ENCODE results near the gene CCBE1. TPM values are rescaled to one million over a fixed set of nuclear protein-coding genes. Genes with fewer than 3 reads are reported as not detected.
A peak's percentile ranks its signal among the peaks of the same experiment; 100 is the strongest.
"Not testable (repeated sequence)": the region's sequence is repeated elsewhere in the genome, so short reads cannot be mapped to it uniquely, and the experiment has no call there.

CCBE1 gene
- total and polyA plus RNA-seq, 7 donors, result 0.23 to 61.1 (median 38.9) TPM

DNA sequence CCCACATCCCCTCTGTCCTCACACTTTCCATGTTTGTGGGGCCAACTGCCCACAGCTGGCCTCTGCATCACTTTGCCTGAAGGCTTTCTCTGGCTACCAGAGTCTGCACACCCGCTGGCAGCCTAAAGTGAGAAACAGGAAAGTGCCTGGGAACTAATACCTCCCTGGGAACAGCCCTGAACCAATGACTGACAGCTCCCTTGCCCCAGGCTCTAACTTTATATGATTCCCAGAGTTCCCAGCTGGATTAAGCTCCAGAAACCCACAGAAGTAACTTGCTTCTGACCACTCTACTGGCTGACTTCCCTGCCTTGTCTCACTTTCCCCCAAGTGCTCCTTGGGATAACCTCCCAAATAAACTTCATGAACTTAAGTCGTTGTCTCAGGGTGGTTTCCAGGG is 178.5 kb downstream of the CCBE1 start:
- H3K4me1 ChIP-seq, result peaks cover 0 to 43% (median 36%) of the 10 kb centered on the region in 4 donors
- H3K27me3 ChIP-seq, result no peaks in the 10 kb centered on the region
- no peaks in the 10 kb centered on the region for H3K36me3 ChIP-seq
- H3K27ac ChIP-seq, result no peak overlapping the region
- WGBS, 2 donors, result 54 to 70% methylated on average over 2 of the region's 2 CpGs
- no peak for DNase-seq
- intact Hi-C loops (cut with DNase I), result loop anchor here (5.0 kb wide), 1 partner anchor 44 kb away; no protein-coding TSS in a partner anchor
- TF ChIP-seq, protein P1, sequence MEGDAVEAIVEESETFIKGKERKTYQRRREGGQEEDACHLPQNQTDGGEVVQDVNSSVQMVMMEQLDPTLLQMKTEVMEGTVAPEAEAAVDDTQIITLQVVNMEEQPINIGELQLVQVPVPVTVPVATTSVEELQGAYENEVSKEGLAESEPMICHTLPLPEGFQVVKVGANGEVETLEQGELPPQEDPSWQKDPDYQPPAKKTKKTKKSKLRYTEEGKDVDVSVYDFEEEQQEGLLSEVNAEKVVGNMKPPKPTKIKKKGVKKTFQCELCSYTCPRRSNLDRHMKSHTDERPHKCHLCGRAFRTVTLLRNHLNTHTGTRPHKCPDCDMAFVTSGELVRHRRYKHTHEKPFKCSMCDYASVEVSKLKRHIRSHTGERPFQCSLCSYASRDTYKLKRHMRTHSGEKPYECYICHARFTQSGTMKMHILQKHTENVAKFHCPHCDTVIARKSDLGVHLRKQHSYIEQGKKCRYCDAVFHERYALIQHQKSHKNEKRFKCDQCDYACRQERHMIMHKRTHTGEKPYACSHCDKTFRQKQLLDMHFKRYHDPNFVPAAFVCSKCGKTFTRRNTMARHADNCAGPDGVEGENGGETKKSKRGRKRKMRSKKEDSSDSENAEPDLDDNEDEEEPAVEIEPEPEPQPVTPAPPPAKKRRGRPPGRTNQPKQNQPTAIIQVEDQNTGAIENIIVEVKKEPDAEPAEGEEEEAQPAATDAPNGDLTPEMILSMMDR (IDR thresholded peaks at IDR 0.05), result no peak
- TF ChIP-seq POLR2AphosphoS5 (IDR thresholded peaks at IDR 0.05) (no peak), POLR2A (IDR thresholded peaks at IDR 0.05) (no peak), EP300 (IDR thresholded peaks at IDR 0.05) (no peak)
- no peak overlapping the region for H3K4me3 ChIP-seq
- no peaks in the 10 kb centered on the region for H3K9me3 ChIP-seq

DNA sequence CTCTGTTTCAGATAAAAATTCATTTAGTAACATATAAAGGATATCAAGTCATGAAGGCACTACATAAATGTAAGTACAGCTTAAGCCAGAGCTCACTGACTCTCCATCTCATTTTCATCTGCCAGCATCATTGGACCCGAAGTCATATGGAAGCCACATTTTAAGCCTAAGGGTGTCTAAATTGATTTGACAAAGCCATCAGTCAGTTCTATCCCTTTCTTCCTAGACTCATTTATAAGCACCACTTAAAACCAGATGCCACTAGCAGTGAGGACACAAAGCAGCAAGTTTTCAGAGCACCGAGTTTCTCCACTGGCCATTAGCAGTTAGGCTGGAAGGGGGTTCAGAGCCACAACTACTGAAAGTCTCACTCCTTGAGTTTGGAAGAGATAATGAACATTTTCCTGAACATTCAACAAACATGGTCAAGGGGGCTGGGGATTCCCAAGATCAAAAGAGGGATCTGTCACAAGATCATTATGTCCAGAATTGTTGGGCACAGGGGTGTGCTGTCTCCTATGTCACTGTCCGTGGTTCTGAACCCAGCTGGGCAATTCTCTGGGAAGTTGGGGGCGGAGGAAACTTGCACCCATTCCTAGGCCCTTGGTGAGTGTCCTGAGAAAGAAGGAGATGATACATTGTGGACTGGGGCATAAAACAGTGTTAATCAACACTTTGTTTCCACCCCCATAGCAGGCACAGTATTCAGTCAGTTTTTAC is 179.6 kb downstream of the CCBE1 start:
- Histone ChIP-seq H3K27ac (peak overlapping the region in 3 of 4 donors; percentile 76 to 82 (median 82)), H3K9me3 (no peaks in the 10 kb centered on the region), H3K4me1 (peaks cover 0 to 54% (median 46%) of the 10 kb centered on the region in 4 donors), H3K27me3 (no peaks in the 10 kb centered on the region), H3K4me3 (no peak overlapping the region), H3K36me3 (no peaks in the 10 kb centered on the region)
- no peak for DNase-seq
- intact Hi-C loops (cut with DNase I), result loop anchor here (5.0 kb wide), 1 partner anchor 45 kb away; no protein-coding TSS in a partner anchor
- WGBS, 2 donors, result 71 to 75% methylated on average over 4 of the region's 4 CpGs
- TF ChIP-seq POLR2AphosphoS5 (IDR thresholded peaks at IDR 0.05) (no peak), POLR2A (IDR thresholded peaks at IDR 0.05) (no peak), EP300 (IDR thresholded peaks at IDR 0.05) (no peak)
- TF ChIP-seq, protein P1 (IDR thresholded peaks at IDR 0.05), result no peak

DNA sequence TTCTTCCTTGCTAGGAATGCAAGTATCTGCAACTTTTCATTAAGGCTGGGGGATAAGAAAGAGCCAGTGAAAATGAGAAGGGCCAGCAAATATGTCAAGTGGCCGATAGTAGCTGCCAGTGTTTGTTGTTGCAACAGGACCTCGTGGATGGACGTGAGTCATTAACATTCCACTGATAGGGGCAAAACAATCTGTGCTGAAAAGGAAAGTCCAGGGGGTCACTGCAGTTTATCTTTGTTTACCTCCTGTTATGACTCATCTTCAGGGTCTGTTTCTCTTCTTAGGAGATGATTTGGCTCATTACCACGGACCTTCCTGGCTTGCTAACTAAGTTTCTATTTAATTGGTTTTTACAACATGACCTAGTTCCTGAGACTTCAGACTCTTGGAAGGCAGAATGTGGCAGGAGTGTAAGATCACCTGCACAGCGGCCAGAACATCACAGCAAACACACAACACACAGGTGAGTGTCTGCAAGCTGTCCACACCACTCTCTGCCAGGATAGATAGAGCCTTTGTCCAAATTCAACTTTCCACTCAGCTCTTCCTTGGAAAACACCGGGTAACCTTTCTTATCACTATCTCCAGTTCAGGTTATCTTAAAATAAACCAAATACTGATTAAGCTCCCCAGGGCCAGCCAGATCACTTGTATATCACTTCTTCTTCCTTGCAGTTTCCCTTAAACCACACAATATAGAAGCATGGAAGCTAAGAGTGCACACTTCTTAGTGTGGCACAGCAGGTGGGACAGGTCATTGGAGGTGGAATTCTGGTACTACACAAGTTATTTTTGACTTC is 180.7 kb downstream of the CCBE1 start:
- TF ChIP-seq EP300 (IDR thresholded peaks at IDR 0.05) (peak in 3 of 4 donors; percentile 6 to 72 (median 56)), POLR2AphosphoS5 (IDR thresholded peaks at IDR 0.05) (peak; percentile 45 to 79 (median 76))
- TF ChIP-seq, protein P1 (IDR thresholded peaks at IDR 0.05), result no peak
- Histone ChIP-seq H3K9me3 (no peaks in the 10 kb centered on the region), H3K27ac (peak overlapping the region in 3 of 4 donors; percentile 76 to 82 (median 82)), H3K4me1 (peaks cover 0 to 65% (median 54%) of the 10 kb centered on the region in 4 donors), H3K36me3 (no peaks in the 10 kb centered on the region), H3K4me3 (no peak overlapping the region), H3K27me3 (no peaks in the 10 kb centered on the region)
- peak; percentile 79 for DNase-seq
- WGBS, 2 donors, result 2 to 12% methylated on average over 6 of the region's 6 CpGs
- intact Hi-C loops (cut with DNase I), result loop anchor here (5.0 kb wide), 1 partner anchor 46 kb away; no protein-coding TSS in a partner anchor

DNA sequence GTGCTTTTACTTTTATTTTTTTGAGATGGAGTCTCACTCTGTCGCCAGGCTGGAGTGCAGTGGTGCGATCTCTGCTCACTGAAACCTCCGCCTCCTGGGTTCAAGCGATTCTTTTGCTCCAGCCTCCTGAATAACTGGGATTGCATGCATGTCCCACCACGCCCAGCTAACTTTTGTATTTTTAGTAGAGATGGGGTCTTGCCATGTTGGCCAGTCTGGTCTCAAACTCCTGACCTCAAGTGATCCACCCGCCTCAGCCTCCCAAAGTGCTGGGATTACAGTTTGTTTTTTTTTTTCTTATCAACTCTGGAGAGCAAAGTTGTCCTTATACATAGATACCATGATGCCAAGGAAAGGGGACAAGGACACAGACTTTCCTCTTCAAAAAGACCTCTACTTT is 181.3 kb downstream of the CCBE1 start:
- not testable (repeated sequence) for H3K4me3 ChIP-seq, DNase-seq, H3K36me3 ChIP-seq, H3K27me3 ChIP-seq, H3K9me3 ChIP-seq
- Histone ChIP-seq H3K4me1 (peaks cover 0 to 71% (median 59%) of the 10 kb centered on the region in 4 donors), H3K27ac (peak overlapping the region in 3 of 4 donors; percentile 76 to 82 (median 82))
- WGBS, 2 donors, result 81 to 86% methylated on average over 6 of the region's 6 CpGs
- intact Hi-C loops (cut with DNase I), result loop anchor here (5.0 kb wide), 1 partner anchor 46 kb away; no protein-coding TSS in a partner anchor

DNA sequence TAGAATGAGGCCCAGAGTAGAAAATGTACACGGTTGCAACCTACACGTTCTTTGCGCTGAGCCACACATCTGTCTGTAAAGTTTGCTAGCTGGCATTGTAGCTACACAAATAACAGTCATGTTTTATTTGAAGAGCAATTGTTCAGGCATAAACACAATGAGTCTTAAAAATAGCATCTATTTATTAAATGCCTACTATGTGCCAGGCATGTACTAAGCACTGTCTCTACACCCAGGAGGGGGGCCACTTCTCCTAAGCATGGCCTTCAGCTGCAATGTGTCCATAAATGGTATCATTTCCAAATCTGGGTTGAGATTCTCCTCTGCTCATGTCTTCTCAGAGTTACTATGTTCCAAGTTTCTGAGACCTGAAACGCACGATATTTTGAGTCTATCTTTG is 182.1 kb downstream of the CCBE1 start:
- Histone ChIP-seq H3K36me3 (no peaks in the 10 kb centered on the region), H3K27ac (peak overlapping the region in 3 of 4 donors; percentile 76 to 82 (median 82))
- intact Hi-C loops (cut with DNase I), result loop anchor here (5.0 kb wide), 1 partner anchor 47 kb away; no protein-coding TSS in a partner anchor

More for the DNA sequence above, 182.1 kb downstream of the CCBE1 start:
- peak; percentile 69 for DNase-seq
- WGBS, 2 donors, result 64 to 74% methylated on average over 5 of the region's 5 CpGs
- TF ChIP-seq EP300 (IDR thresholded peaks at IDR 0.05) (peak in 2 of 4 donors; percentile 10 to 53), POLR2A (IDR thresholded peaks at IDR 0.05) (no peak), POLR2AphosphoS5 (IDR thresholded peaks at IDR 0.05) (peak in 3 of 4 donors; percentile 52 to 73 (median 60))
- TF ChIP-seq, protein P1 (IDR thresholded peaks at IDR 0.05), result no peak
- no peaks in the 10 kb centered on the region for H3K9me3 ChIP-seq
- no peak overlapping the region for H3K4me3 ChIP-seq
- no peaks in the 10 kb centered on the region for H3K27me3 ChIP-seq
- peaks cover 0 to 79% (median 66%) of the 10 kb centered on the region in 4 donors for H3K4me1 ChIP-seq
